GM19467 (cell line): ENCODE measurements around the gene TBL1X.

ENCODE experiments used
- ATAC-seq: cut with Tn5 transposase; IDR thresholded peaks from one replicate; pipeline ENCODE4 v1.9.1; 2021; ENCODE audit warnings: mild to moderate bottlenecking, moderate library complexity; ENCODE audit not compliant: unreplicated experiment

Gene TBL1X

DNA sequence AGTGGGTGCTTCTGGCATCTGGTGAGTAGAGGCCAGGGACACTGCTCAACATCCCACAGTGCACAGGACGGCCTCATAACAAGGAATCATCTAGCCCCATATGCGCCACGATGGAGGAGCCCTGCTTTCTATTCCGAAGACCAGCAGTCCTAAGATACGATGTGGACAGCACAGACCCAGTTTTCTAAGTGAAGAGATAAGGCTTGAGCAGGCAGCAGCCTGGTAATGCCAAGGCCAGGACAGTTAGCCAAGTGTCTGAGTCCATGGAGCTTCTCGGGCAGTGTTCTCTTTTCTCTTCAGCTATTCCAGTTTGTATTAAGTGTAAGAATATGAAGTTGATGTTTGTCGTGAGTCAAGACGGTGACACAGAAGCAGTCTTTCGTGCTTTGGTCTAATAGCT lies 112.7 kb downstream of the TBL1X start:
- no peak for ATAC-seq

GRCh38 chrX:9578083-9578779 lies 113.4 kb downstream of the TBL1X start:
- no peak for ATAC-seq

GRCh38 chrX:9581771-9582385 lies 117.0 kb downstream of the TBL1X start:
- ATAC-seq: no peak

DNA sequence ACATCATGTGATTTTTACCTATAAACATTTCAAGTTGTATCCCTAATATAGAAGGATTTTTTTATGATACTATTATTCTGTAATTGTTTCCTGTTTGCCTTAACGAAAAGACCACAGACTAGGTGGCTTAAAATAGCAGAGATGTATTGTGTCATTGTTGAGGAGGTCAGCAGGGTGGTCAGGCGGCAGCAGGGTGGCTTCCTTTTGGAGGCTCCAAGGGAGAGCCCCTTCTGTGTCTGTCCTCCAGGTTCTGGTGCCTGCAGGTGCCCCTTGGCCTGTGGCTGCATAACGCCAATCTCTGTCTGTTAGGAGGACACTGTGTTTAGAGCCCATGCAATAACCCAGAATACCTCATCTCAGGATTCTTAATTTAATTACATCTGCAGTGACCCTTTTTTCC lies 118.1 kb downstream of the TBL1X start:
- ATAC-seq: no peak

- ATAC-seq: no peak
Observed at GRCh38 chrX:9586992-9587392, 122.1 kb downstream of the TBL1X start.

DNA sequence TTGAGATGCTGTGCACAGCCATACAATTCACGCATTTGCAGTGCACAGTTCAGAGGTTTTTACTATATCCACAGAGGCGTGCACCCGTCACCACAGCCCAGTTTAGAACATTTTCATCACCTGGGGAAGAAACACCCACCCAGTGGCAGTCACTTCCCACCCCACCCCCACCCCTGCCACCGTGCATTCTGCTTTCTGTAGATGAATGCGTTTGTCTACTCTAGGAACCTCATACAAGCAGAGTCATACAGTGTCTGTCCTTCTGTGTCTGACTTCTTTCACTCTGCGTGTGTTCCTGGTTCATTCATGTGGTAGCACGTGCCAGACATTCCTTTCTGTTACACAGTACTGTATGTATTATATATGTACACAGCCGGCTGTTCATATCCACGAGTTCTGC lies 122.8 kb downstream of the TBL1X start:
- ATAC-seq: no peak

- ATAC-seq: no peak
Observed at GRCh38 chrX:9591496-9591895, 126.6 kb downstream of the TBL1X start.

DNA sequence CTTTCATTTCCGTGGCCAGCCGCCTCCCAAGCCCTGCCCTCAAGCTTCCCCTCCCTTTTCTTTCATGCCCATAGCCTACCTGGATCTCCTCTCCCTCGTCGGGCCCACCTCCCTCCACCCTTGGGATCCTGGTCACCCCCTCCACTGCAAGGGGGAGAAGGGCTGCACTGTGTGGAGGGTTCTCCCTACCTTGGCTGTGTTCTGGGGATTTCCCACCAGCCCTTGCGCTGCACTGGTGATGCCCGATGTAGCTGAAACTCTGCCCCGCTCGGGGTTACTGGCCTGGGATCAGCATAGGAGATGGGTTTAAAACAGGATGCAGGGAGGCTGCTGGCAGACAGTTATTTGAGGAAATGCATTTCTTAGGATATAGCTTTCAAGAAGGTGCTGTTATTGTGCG lies 128.9 kb downstream of the TBL1X start:
- no peak for ATAC-seq

DNA sequence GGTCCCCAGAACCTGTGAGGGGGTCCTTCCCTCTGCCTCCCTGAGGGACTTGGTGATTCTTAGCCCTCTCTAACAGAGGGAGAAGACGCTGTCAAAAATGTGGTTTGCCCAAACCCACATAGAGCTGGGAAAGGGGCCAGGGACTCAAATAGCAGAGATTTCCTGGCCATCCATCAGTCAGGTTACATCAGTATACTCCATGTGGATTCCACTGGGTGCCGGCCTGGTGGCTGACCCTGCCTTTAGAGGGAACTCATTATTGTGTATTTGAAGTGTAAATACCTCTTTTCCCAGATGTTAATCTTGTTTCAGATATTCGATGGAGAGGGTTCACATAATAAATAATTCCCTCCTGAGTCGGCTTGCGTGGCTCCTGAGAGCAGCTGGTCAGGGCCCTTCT lies 130.3 kb downstream of the TBL1X start:
- ATAC-seq: no peak

DNA sequence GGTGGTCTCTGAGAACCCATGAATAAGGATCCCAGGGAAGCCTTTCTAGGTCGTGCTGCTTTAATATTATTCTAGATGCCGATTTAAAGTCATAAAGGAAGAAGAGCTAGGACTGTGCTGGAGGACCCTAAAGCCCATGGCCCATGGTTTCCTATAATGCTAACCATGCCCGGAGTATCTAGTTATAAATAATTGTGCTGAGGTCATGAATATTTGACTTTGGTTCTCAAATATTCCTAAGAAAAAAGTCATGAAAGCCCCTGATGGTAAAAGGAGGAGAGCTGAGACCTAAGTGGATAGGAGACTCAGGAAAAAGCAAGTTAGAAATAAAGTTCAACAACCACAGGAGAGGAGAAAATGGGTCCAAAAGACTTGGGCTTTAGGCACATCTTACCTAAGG lies 132.0 kb downstream of the TBL1X start:
- no peak for ATAC-seq

DNA sequence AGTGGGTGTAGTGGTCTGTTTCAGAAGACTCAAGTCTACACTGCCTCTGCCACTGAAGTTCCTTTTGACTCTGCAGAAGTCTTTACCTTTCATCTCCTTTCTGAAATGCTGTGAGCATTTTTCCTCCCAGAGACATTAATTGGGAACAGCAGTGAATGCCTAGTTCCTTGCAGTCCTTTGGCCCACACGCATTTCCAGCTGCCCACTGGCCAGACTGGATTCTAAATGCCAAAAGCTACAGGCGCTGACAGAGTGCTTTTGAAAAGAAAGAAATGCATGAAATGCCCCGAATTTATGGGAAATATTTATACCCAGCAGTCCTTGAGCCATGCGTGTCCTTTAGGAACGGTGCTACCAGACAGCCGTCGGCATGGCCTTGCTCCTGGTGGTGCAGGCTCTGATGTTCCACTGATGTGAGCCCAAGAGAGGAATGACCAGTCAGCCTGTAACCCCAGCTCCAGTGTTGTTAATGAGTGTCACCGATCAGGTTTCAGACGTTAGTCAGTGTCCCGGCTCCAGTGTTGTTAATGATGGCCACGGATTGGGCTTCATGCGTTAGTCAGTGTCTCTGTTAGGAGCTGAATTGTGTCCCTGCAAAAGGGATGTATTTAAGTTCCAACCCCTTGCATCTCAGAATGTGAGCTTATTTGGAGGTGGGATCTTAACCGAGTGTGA lies 132.6 kb downstream of the TBL1X start:
- ATAC-seq: no peak

- ATAC-seq: no peak
Observed at GRCh38 chrX:9598344-9598743, 133.5 kb downstream of the TBL1X start.

DNA sequence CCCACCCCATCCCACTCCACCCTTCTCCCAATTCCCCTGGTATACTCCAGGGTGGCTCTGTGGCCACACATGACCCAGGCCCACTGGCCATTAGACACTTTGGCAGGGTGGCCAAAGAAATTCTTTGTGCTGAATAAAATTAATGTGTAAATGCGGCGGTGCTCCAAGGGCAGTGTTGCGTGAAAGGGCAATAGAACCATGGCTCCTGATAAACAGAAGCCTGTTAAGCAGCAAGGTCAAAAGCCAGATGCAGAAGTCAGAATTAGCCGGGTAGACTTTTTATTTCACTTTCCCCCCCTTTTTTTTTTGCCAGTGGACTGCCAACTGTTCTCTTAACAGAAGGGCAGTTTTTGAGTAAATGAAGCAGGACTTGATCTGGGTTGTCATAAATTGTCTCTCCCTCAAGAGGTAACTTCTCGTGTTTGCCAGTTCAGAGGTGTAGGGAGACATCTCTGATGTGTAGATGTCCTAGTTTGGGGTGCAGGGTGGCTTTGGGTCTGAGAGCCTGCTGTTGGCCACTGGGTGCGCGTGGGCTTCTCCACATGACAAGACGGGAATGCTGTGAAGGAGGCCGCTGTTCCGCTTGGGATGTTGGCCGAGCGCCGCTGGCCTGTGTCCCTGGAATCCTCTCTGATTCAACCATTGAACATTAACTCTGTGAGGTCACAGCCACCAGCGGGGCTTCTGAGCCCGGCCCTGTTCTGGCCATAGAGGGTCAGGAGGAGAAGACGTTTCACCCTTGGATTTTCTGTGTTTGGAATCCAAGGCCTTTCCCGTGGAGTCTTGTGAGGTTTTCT lies 139.5 kb downstream of the TBL1X start:
- ATAC-seq: no peak

- no peak for ATAC-seq
Observed at GRCh38 chrX:9604908-9605306, 140.0 kb downstream of the TBL1X start.

GRCh38 chrX:9605484-9605883 lies 140.6 kb downstream of the TBL1X start:
- ATAC-seq: no peak

- no peak for ATAC-seq
Observed at GRCh38 chrX:9606971-9607370, 142.1 kb downstream of the TBL1X start.

DNA sequence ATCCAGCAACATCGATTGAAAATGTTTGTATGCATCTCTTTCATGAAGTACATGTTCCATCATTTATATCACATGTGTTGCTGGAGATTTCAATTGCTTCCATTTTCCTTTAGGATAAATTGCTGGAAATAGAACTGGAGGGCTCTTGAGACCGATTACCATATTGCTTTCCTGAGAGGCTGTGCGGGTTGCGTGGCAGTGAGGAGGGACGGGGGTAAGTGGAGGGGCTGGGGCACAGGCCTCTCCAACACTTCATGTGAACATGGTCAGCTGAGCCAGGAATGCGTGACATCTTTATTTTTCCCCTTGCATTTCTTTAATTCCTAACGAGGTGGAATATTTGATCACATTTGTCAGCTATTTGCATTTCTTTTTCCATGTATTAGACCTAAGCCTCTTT lies 144.6 kb downstream of the TBL1X start:
- ATAC-seq: no peak

DNA sequence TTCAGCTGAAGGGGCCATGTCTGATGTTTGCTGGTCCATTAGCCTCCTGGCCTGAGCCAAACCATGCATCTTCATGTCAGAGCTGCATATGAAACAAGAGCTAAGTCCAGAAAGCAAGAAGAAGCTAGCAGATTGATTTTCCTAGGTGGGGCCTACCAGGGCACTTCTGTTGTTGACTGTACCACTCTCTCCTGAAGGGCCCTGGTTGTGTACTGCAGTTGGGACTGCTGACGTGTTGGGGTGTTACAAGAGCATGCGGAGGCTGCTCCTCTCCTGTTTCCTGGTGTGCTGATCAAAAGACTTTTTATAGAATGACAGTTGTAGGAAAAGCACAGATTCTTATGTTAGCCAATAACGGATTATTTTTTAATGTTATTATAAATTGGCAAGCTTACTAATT lies 145.1 kb downstream of the TBL1X start:
- no peak for ATAC-seq

GRCh38 chrX:9610771-9611392 lies 146.0 kb downstream of the TBL1X start:
- no peak for ATAC-seq

DNA sequence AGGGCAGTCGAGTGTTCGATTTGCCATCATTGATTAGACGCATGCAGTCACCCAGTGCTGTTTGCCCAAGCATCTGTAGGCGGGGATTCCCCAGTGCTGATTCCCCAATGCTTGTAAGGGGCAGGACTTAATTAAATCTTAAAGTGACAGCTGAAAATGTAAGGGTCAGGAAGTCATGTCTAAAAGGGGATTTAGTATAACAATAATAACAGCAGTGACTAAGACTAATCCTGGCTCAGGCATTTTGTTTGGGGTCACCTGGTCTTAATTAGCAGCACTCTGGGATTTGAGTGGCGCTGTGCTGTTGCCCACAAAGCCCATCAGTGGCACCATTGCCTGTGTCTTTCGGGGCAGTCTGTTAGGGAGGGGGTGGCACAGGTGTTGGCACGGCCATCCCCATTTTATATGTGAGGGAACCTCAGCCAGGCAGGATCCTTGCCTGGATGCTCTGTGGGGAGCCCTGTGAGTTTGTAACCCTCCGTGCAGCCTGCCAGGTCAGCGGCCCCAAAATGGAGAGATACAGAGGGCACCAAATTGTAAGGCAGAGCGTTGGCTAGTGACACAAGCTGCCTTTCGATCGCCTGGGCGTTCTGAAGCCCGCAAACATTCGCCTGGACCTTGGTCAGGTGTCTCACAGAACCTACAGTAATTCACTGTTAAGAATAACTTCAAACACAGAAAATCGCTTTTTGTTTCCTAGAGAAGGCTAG lies 146.7 kb downstream of the TBL1X start:
- no peak for ATAC-seq

DNA sequence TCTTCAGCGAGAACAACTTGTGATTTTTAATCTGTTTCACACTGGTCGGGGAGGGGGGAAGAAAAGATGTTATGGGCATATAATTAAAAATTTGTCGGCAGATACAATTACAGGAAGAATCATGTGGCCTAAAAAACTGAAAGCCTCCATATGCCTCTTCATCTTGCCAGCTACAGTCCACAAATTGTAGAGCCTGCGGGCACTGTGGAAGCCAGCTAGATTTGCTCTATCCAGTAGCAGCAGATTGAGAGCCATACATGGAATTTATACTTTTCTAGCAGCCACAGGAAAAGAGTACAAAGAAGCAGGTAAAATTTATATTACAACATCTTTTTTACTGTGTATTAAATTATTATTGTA lies 147.3 kb downstream of the TBL1X start:
- ATAC-seq: no peak
